IPS-20b (cell line): ENCODE data around the gene TRAP1.
"Not testable (repeated sequence)": the region's sequence is repeated elsewhere in the genome, so short reads cannot be mapped to it uniquely, and the experiment has no call there.

Experiments used
- H3K27ac ChIP-seq: one replicate; pipeline ENCODE4 v1.5.1; 2013; ENCODE audit warnings: low read length
- H3K27me3 ChIP-seq: 2 replicates; pipeline ENCODE4 v1.6.1; 2013; ENCODE audit warnings: mild to moderate bottlenecking, low read length, inconsistent platforms; ENCODE audit not compliant: insufficient read depth
- H3K36me3 ChIP-seq: 2 replicates; pipeline ENCODE4 v1.6.1; 2013; ENCODE audit warnings: low read depth, mild to moderate bottlenecking, inconsistent platforms, low read length, moderate library complexity; ENCODE audit not compliant: insufficient read depth
- H3K4me1 ChIP-seq: 2 replicates; pipeline ENCODE4 v1.6.1; 2013; ENCODE audit warnings: mild to moderate bottlenecking, control low read depth, inconsistent platforms, low read length, moderate library complexity; ENCODE audit not compliant: insufficient read depth
- H3K4me3 ChIP-seq: 2 replicates; pipeline ENCODE4 v1.5.1; 2013; ENCODE audit warnings: mild to moderate bottlenecking, low read length, inconsistent platforms
- H3K9ac ChIP-seq: 2 replicates; pipeline ENCODE4 v1.6.1; 2013; ENCODE audit warnings: low read depth, mild to moderate bottlenecking, inconsistent platforms, low read length, moderate library complexity
- H3K9me3 ChIP-seq: 2 replicates; pipeline ENCODE4 v1.6.1; 2013; ENCODE audit warnings: mild to moderate bottlenecking, low read depth, low read length, inconsistent platforms; ENCODE audit not compliant: insufficient read depth

TRAP1 gene

GRCh38 chr16:3610698-3611145 is 106.6 kb downstream of the TRAP1 start:
- H3K4me1 ChIP-seq = peaks cover 10% of the 10 kb centered on the region; the same call in 1 of the 2 replicates

DNA sequence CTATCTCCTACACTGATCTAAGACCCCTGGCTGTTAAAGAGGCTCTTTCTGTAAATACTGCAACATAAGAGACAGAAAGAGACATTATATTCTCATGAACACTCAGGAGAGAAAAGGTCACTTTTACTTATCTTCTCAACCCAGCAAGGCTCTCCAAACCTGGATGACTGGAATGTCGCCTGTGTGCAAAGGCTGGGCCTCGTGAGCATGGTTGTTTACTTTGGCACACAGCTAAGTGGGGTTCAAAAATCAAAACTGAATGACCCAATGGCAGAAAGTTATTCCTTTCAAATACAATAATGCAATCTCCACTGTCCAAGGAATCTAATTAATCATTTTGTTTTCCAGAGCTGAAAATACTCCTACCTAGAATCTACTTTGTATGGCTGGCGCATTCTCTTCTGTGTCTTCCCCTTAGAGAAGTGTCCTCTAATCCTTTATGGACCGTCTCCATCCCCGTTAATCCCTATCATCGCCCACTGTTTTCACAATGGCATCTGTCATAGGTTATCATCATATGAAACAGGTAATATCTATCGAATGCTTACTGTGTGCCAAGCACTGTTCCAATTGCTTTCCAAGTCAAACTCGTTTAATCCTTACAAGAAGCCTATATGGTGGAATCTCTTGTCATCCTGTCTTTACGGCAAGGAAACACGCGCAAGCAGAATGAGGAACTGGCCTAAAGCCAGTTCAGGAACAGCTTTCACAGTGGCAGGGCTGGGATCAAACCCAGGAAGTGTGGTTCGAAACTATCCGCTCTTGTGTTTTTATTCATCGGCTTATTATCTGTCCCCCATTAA is 107.2 kb downstream of the TRAP1 start:
- Histone ChIP-seq H3K4me3 (peak overlapping the region; percentile 95), H3K9me3 (no peaks in the 10 kb centered on the region), H3K27me3 (no peaks in the 10 kb centered on the region), H3K36me3 (peaks cover 19% of the 10 kb centered on the region), H3K27ac (no peak overlapping the region), H3K9ac (peak overlapping the region; percentile 82; the same call in 1 of the 2 replicates), H3K4me1 (peaks cover 10% of the 10 kb centered on the region; the same call in 1 of the 2 replicates)

More at GRCh38 chr16:3610698-3611145, 106.6 kb downstream of the TRAP1 start:
- Histone ChIP-seq H3K36me3 (peaks cover 23% of the 10 kb centered on the region), H3K9me3 (no peaks in the 10 kb centered on the region), H3K27ac (no peak overlapping the region), H3K4me3 (peak overlapping the region; percentile 95), H3K27me3 (no peaks in the 10 kb centered on the region), H3K9ac (peak overlapping the region; percentile 82)

GRCh38 chr16:3608976-3609375 is 108.3 kb downstream of the TRAP1 start:
- not testable (repeated sequence) for H3K9ac ChIP-seq, H3K4me3 ChIP-seq, H3K9me3 ChIP-seq, H3K27ac ChIP-seq, H3K27me3 ChIP-seq
- H3K36me3 ChIP-seq = peaks cover 21% of the 10 kb centered on the region
- peaks cover 10% of the 10 kb centered on the region; the same call in 1 of the 2 replicates for H3K4me1 ChIP-seq

DNA sequence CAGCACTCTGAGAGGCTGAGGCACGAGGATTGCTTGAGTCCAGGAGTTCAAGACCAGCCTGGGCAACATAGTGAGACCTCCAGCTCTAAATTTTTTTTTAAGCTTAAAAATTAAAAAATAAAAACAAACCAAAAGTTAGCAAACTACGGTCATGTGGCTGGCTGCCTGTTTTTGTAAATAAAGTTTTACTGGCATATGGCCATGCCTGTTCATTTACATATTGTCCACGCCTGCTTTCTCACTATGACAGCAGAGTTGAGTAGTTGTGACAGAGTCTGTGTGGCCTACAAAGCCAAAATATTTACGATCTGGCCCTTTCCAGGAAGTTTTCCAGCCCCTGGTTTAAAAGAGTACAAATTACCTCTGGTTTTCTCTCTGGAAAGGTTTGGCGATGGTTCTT is 109.3 kb downstream of the TRAP1 start:
- Histone ChIP-seq H3K27ac (no peak overlapping the region), H3K4me3 (no peak overlapping the region), H3K36me3 (peaks cover 27% of the 10 kb centered on the region)

More for the DNA sequence above, 109.3 kb downstream of the TRAP1 start:
- H3K4me1 ChIP-seq = peaks cover 10% of the 10 kb centered on the region; the same call in 1 of the 2 replicates
- no peaks in the 10 kb centered on the region for H3K9me3 ChIP-seq
- H3K9ac ChIP-seq = no peak overlapping the region
- H3K27me3 ChIP-seq = no peaks in the 10 kb centered on the region
